ENCODE data around the gene PODN.

DNA sequence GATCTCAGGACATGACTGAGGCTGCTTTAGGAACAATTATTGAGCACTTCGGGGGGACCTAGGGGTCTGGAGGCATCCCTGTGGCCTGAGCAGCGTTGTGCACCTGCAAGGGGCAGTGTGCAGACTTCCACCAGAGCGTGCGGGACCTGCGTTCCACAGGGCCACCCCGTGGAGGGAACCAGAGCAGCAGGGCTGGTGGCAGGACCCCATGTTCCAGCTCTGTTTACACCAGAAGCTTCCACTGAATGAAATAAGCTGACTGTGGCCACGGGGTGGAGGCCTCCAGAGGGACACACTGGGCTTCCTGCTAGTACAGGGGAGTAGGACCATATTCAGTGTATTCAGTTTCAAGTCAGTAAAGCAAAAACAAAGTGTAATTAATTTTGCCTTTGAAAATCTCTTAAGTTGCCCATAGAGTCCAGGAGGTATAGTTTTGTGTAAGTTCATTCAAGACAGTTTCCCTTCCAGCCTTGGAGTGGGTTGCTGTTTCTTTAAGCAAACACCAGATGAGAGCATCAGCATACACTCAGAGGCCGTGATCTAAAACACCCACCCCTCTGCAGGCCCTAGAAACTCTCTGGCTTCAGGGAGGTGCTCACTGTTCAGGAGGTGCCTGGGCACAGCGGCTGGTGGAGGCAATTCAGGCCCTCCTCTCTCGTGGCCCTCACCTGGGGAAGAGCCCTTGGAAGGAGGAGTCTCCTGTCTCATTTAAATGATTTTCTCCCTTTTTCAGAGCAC lies 63.8 kb downstream of the PODN start:
- TF ChIP-seq, protein P1, sequence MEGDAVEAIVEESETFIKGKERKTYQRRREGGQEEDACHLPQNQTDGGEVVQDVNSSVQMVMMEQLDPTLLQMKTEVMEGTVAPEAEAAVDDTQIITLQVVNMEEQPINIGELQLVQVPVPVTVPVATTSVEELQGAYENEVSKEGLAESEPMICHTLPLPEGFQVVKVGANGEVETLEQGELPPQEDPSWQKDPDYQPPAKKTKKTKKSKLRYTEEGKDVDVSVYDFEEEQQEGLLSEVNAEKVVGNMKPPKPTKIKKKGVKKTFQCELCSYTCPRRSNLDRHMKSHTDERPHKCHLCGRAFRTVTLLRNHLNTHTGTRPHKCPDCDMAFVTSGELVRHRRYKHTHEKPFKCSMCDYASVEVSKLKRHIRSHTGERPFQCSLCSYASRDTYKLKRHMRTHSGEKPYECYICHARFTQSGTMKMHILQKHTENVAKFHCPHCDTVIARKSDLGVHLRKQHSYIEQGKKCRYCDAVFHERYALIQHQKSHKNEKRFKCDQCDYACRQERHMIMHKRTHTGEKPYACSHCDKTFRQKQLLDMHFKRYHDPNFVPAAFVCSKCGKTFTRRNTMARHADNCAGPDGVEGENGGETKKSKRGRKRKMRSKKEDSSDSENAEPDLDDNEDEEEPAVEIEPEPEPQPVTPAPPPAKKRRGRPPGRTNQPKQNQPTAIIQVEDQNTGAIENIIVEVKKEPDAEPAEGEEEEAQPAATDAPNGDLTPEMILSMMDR (conservative IDR thresholded peaks at IDR 0.05; ENCODE audit: low read depth, low read length) = no peak
- no peak for TF ChIP-seq EZH2 (IDR thresholded peaks at IDR 0.05; ENCODE audit: borderline replicate concordance, low read depth, low read length, poor library complexity, severe bottlenecking)

All from A673 (cell line).